HG03520 (cell line): ENCODE data around the gene COMMD9.

ENCODE experiments used
- ATAC-seq: cut with Tn5 transposase; IDR thresholded peaks from one replicate; pipeline ENCODE4 v1.9.1; 2021; ENCODE audit warnings: mild to moderate bottlenecking, moderate library complexity; ENCODE audit not compliant: unreplicated experiment

COMMD9 gene

GRCh38 chr11:36258730-36259360 lies 30.4 kb downstream of the COMMD9 start:
- no peak for ATAC-seq

GRCh38 chr11:36257351-36257750 lies 31.9 kb downstream of the COMMD9 start:
- no peak for ATAC-seq

GRCh38 chr11:36254713-36255112 lies 34.5 kb downstream of the COMMD9 start:
- ATAC-seq: no peak

GRCh38 chr11:36253238-36253637 lies 36.0 kb downstream of the COMMD9 start:
- ATAC-seq: no peak

- no peak for ATAC-seq
These were observed 37.4 kb downstream of the COMMD9 start for GRCh38 chr11:36251823-36252222.

GRCh38 chr11:36249246-36249645 lies 40.0 kb downstream of the COMMD9 start:
- no peak for ATAC-seq

- ATAC-seq: no peak
These were observed 40.8 kb downstream of the COMMD9 start for GRCh38 chr11:36248436-36248835.

- no peak for ATAC-seq
These were observed 41.7 kb downstream of the COMMD9 start for GRCh38 chr11:36247493-36247892.

GRCh38 chr11:36243641-36244040 lies 45.6 kb downstream of the COMMD9 start:
- ATAC-seq: no peak

GRCh38 chr11:36241497-36241896 lies 47.7 kb downstream of the COMMD9 start:
- no peak for ATAC-seq

GRCh38 chr11:36240801-36241200 lies 48.4 kb downstream of the COMMD9 start:
- no peak for ATAC-seq

GRCh38 chr11:36240173-36240572 lies 49.1 kb downstream of the COMMD9 start:
- no peak for ATAC-seq

GRCh38 chr11:36239636-36240035 lies 49.6 kb downstream of the COMMD9 start:
- no peak for ATAC-seq

GRCh38 chr11:36238881-36239280 lies 50.3 kb downstream of the COMMD9 start:
- ATAC-seq: no peak

- ATAC-seq: no peak
These were observed 51.1 kb downstream of the COMMD9 start for GRCh38 chr11:36238036-36238631.

GRCh38 chr11:36237391-36237790 lies 51.8 kb downstream of the COMMD9 start:
- ATAC-seq: no peak

GRCh38 chr11:36235750-36236149 lies 53.5 kb downstream of the COMMD9 start:
- no peak for ATAC-seq

GRCh38 chr11:36234825-36235224 lies 54.4 kb downstream of the COMMD9 start:
- ATAC-seq: no peak

GRCh38 chr11:36233204-36233603 lies 56.0 kb downstream of the COMMD9 start:
- ATAC-seq: no peak

- no peak for ATAC-seq
These were observed 58.2 kb downstream of the COMMD9 start for GRCh38 chr11:36230779-36231699.

GRCh38 chr11:36229091-36229705 lies 60.0 kb downstream of the COMMD9 start:
- no peak for ATAC-seq
